ENCODE data around the gene CEBPE. TPM values are rescaled to one million over a fixed set of nuclear protein-coding genes. Genes with fewer than 3 reads are reported as not detected.
"Not testable (repeated sequence)": the region's sequence is repeated elsewhere in the genome, so short reads cannot be mapped to it uniquely, and the experiment has no call there.

CEBPE gene
- polyA plus RNA-seq, 1 donor = 0.11 TPM

DNA sequence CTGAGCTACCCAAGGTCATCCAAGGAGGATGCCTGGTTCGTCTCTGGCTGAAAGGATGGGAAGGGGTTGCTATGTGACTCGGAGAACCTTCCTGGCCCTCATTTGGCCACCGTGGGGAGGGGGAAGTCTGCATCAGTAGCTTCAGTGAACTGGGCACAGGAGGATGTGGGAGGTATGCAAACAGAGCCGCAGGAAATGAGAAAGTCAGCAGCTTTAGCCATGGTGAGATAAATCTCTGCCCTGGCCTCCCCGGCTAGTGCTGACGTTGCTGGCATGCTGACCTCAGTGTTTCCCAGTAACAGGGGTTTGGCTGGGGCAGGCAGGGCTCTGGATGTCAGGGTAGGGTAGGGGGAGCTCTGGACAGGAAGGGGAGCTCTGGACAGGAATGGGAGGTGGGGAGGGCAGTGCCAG lies 2.3 kb upstream of the CEBPE start:
- no peak for DNase-seq (ENCODE audit: low read depth)

DNA sequence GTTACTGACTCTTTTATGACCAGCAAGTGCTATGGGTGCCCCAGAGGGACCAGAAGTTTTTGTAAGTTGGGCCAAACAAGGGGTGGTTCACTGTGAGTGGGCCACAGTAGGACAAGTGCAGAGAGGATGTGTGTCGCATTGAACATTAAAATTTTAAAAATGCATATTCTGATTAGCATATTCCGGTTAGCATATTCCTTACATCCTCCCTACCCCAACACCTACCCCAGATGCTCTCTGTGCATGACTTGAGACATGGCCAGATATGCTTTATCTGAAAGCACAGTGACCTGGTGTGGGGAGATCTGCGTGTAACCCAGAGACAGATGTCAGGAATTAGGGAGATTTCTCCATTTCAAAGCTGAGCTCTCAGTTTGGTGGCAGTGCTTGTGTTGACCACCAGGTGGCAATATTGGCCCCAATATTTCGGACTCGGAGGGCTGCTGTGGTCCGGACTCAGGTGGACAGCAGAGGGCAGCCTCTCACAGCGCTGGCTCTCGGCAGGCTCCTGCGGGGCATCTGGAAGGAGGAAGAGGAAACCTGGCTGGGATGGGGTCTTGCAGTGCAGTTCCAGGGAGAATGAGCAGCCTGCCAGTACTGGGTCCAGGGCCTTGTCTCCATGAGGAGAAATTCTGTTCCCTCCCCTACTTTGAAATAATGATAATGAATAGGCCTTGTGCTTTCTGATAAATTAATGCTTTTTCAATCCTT lies 1.6 kb upstream of the CEBPE start:
- DNase-seq (ENCODE audit: low read depth) = peak; percentile 77

DNA sequence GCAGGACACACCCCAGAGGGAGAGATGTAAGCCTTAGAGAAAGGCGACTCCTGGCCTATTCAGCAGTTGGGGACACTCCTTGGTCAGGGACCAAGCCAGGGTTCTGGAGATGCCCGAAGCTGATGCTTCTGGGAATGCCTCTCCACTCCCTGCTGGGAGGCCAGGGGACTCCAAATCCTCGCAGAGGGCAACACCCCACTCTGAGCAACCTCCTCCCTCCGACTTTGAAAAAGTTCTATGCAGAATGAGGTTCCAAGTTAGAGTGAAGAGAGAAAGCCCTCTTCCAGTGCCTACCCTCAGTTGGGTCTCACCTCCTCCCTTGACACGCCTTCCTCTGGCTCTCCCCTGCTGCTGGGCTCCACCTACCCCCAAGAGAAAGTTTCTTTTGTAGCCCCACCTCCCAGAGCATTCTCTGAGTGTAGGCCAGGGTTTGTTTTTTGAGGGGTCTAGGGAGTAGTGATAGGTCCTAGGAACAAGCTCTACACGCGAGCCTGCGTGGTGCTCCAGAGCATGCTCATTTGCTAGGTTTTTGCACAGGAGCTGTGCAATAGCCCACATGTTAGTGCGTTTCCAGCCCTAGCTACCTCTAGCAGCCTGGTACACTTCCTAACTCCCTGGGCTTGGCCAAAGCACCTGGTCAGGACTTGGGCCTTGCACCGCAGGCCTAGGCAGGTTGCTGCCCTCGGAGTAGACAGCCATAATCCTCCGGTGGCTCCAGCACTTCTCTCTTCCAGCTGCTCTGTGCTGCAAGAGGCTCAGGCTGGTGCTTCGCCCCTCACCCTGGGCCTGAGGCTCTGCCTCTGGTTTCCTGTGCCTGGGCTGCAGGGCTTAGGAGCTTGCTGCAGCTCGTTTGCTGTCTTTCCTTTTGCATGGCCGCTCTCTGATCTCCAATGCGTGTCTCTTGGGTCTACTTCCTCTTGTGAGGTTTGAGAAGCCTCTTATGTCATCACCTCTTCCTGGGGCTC lies 590 bp upstream of the CEBPE start:
- no peak for DNase-seq (ENCODE audit: low read depth)

DNA sequence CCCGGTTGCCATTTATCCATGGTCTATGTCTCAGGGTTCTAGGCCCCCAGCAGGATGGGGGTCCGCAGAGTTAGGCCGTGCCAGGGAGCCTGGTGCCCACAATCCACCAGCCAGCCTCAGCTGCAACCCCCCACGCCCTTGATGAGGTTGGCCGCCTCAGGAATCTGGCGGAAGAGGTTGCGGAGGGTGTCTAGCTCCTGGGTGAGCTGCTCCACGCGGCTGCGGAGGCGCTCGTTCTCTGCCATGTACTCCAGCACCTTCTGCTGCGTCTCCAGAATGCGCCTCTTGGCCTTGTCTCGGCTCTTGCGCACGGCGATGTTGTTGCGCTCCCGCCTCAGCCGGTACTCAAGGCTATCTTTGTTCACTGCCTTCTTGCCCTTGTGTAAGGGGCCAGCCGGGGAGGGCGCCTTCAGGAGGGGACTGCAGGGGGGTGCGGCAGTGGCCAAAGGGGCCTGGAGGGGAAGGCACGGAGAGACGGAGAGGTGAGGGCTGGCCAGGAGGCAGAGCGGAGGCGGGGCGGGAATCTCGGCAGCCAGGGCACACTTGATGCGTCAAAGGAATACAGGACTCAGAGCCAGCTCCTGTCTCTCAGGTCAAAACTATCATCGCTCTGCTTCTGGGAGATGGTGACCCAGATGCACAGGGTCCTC lies 1.6 kb downstream of the CEBPE start:
- no peak for DNase-seq (ENCODE audit: low read depth)

DNA sequence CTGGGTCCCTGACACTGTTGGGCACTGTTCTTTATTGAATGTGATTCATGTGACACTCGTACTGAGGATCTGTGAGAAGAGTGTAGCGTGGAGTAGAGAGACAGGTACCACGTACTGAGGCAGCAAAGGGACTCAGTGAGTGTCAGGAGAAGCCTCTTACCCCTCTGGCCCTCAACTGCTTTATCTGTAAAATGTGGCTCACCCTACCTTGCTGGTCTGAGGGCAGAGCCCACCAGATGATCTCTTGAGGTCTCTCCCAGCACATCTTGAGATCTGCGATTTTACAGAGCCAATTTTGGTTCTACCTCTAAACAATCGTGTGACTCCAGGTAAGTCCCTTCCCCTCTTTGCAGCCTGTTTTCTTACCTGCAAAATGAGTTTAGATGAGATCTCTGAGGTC lies 3.1 kb downstream of the CEBPE start:
- DNase-seq (ENCODE audit: low read depth) = no peak

DNA sequence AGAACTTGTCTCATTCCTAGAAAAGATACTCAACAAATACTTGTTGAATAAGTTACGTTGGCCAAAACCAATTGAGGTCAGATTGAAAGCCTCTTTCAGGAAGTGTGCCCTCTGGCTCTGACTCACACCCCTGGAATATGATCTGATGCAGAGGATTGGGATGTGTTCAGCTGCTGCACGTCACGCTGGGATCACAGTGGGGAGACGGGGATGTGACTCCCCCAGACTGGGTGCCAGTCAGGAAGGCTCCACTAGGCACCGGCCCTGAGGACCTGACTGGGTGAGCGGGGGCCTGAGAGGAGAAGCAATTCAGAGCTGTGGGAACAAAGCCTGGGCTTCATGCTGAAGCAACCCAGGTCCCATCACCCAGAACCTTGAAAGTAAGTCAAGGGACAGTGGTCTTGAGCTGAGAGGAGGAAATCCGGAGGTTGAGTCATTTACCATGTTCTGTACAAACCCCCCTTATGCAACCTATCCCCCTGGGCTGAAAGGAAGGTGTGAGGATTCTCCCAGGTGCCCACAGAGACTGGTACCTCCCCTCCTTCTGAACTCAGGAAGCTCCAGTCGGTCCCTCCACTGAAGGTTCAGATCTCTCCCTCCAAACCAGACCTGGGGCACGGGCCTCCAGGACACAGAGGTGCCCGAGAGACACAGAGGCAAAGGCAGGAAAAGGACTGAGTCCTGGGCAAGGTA lies 3.9 kb downstream of the CEBPE start:
- DNase-seq (ENCODE audit: low read depth) = no peak

DNA sequence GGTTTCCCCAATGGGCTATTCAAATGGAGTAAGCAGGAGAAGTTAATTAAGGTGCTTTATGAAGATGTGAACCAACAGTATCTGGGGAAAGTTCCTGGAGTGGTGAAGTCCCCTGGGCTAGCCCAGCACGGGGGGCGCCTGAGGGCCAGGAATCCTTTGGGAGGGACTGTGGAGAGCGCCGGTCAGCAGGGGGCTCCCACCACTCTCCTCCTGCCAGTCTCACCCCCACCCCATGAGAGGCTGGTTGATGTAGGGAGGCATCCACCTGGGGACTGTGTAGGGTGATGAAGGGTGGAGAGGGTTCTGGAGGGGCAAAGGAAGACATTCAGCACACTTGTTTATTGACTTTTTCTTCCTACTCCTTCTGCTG lies 4.4 kb downstream of the CEBPE start:
- no peak for DNase-seq (ENCODE audit: low read depth)

DNA sequence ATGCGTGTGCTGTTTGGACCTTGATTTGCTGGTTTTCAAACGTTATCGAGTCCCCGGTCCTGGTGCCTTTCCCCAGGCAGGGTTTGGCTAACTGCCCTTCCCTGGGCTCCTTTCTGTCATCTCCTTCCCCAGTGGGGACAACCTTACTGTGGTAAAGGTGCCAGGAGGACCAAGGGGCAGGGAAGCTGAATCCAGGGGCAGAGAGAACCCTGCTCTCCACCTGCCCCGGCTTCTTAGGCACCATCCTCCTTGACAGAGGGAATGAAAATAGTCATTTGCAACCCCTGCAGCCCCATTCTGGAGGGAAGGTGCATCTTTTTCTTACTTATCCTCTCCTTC lies 5.0 kb downstream of the CEBPE start:
- DNase-seq (ENCODE audit: low read depth) = no peak

DNA sequence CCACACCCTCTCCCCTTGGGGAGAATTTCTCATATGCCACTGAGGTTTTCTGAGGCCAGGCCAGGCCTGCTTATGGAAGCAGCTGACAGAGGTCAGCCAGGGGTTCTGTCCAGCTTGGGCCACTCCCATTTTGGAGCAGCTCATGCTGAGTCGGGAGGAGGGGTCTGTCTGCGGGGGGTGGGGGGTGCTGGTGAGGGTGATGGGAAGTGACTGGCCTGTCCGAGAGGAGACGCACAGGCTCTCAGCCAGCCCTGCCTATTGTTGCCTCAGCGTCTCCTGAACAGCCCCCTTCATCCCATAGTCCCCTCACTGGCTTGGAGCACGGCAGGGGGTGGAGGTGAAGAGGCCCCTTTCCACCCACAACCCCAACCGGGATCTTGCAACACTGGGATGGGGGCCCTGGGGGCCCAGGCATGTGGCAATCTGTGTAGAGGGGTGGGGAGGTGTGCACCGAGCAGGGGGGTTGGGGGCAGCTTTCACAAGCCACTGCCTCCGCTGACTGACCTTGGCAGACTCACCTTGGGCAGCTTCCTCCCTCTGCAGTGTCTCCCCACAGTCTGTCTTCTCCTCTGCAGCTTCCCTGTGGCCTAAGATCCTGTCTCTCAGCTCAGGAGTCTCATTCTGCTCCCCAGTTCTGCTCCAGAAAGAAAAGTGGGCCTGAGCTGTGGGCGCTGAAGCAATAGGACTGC lies 5.5 kb downstream of the CEBPE start:
- no peak for DNase-seq (ENCODE audit: low read depth)

DNA sequence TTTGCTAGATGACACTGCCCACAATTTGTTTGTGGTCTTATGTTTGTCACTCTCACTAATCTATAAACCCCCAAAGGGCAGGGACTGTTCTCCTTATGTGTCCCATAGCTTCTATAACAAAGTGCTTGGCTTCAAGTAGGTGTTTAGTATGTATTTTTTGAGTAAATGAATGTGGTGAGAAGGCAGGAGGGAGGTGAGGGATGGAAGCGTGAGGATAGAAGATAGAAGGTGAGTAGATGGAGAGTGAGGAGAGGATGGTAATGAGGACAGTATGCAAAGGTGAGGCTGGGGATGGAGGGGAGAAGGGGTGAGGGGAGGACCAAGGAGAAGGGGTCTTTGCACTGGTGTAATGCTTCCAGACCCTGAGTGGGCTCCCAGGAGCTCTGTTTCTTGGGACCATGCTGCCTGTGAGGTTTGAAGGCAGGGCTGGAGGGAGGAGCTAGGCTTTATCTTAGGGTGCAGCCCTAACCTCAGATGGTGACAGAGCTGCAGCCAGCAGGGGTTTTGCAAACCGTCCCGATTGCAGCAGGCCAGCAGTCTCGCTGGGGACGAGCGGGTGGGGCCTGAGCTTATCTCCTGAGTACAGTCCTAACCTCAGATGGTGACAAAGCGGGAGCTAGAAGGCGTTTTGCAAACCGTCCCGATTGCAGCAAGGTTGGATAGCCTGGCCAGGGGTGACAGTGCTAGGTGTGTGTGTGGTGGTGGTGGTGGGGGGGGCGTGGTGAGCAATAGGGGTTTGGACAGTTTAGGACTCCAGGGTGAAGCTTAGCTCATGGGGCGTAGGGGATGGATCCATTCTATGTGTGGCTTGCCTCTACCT lies 6.5 kb downstream of the CEBPE start:
- no peak for DNase-seq (ENCODE audit: low read depth)

DNA sequence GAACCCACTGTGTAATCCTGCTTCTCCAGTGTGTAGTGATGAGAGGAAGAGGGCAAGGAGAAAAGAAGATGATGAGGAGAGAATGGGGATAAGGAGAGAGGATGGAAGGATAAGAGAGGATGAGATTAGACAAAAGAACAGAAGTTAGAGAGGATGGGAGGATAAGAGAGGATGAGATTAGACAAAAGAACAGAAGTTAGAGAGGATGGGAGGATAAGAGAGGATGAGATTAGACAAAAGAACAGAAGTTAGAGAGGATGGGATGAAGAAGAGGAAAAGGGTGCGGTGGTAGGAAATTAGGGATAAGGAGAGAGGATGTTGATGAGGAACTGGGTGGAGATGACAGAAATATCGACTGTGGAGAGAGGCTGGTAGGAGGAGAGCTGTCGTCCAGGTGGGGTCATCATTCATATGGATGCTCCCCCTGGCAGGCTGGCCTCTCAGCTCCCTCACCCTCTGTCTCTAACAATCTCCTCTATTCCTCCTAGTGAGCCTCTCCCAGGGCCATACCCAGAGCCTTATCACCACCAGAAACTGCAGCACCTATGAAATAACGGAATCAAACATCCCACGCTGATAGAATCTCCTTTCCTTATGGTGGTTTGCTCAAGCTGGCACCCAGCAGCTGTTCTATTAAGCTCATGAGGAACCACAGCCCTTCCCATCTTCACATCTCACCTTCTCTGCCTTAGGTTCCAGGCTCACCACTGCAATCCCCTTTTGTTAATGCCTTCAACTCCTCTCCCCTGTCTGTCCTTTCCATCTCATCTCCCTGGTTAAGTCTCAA lies 8.3 kb downstream of the CEBPE start:
- DNase-seq (ENCODE audit: low read depth) = no peak

DNA sequence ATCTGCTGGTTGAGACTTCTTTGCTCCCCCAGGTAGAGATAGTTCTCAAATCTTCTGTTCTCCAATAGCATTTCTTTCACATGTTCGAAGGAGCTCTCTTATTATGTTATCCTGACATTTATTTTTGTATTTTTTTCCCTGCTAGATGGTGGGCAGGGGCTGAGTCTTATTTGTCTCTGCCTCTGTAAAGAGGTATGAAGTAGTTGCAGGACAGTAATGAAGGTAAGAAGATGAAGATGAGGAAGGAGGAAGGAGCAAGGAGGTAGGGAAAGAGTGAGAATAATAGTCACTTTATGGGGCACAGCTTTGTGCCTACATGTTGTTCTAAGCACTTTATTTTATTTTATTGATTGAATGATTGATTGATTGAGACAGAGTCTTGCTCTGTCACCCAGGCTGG lies 9.3 kb downstream of the CEBPE start:
- no peak for DNase-seq (ENCODE audit: low read depth)

DNA sequence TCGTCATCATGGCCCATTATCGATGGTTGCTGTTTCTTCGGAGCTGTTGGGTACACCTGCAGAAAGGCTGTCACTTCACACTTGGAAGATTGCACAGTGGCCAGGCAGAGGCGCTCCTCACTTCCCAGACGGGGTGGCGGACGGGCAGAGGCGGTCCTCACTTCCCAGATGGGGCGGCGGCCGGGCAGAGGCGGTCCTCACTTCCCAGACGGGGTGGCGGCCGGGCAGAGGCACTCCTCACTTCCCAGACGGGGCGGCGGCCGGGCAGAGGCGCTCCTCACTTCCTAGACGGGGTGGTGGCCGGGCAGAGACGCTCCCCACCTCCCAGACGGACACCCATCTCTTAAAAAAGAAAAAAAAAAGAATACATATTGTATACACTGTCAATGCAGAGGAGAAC lies 10.9 kb downstream of the CEBPE start:
- DNase-seq (ENCODE audit: low read depth) = not testable (repeated sequence)

DNA sequence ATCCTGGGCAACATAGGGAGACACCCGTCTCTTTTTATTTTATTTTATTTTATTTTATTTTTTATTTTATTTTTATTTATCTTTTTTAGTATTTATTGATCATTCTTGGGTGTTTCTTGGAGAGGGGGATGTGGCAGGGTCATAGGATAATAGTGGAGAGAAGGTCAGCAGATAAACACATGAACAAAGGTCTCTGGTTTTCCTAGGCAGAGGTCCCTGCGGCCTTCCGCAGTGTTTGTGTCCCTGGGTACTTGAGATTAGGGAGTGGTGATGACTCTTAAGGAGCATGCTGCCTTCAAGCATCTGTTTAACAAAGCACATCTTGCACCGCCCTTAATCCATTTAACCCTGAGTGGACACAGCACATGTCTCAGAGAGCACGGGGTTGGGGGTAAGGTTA lies 11.4 kb downstream of the CEBPE start:
- not testable (repeated sequence) for DNase-seq (ENCODE audit: low read depth)

DNA sequence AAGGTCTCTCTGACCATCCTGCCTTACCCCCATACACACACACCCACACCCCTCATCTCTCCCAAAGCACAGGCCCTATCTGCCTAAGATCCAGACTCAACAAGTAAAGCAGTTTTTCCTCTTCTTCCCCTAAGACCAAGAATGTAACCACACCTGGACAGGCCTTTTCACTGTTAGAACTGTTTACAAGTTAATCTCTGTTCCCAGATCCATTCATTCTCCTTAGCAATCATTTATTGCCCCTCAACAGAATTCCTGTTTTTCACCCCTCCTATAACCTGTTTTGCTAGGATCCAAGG lies 12.4 kb downstream of the CEBPE start:
- no peak for DNase-seq (ENCODE audit: low read depth)

DNA sequence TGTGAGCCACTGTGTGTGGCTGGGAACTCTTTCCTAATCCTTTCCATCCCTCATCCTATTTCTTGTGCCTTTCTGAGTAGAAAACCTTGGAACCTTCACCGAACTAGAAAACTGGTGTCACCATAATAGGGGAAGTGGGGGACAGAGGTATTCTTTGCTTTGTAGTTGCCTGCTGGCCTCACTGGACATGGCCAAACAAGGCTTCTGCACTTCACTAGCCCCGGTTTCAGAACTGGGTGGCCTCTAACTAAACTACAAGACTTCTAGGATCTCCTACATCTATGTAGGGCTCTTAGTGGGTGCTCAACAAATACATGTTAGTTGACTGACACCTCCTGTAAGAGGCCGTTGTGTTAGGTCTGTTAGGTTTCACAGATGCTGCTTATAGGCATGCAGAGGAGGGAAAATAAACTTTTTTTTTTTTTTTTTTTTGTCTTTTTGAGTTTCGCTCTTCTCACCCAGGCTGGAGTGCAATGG lies 13.7 kb downstream of the CEBPE start:
- DNase-seq (ENCODE audit: low read depth) = no peak

DNA sequence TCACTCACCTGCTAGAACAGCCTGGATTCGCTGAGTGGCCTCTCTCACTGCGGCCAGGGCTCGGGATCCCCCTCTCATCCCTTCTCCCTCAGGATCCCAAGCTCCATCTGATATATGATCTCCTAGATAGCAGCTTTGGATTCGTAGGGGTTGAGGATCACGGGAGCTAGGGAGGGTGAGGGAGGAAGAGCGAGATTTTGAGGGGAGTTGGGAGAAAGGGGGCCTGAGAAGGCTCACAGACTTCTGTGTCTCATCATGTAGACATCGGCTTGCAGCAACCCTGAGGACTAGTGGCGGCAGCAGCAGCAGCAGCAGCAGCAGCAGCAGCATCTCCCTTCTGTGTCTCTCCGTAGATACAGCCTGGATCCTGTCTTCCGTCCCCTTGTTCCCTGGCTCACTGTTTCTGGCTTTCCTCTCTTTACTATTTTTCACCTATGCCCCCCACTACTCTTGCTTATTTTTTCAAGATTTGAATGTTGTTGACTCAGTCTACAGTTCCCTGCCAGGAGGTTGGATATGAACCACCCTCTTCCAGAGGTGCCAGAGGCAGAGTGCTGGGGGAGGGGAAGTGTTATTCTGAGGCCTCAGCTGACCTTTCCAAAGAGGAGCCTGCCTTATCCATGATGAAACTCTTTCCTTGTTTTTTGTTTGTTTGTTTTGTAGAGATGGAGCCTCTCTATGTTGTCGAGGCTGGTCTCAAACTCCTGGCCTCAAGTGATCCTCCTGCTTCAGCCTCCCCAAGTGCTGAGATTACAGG lies 14.3 kb downstream of the CEBPE start, which contains the start of gene CIROP:
Gene CIROP, minus strand, starts transcription at position 399 of the 757 bp plus-strand sequence. Its CDS starts 69 bp downstream, at position 330.
- DNase-seq (ENCODE audit: low read depth) = no peak

DNA sequence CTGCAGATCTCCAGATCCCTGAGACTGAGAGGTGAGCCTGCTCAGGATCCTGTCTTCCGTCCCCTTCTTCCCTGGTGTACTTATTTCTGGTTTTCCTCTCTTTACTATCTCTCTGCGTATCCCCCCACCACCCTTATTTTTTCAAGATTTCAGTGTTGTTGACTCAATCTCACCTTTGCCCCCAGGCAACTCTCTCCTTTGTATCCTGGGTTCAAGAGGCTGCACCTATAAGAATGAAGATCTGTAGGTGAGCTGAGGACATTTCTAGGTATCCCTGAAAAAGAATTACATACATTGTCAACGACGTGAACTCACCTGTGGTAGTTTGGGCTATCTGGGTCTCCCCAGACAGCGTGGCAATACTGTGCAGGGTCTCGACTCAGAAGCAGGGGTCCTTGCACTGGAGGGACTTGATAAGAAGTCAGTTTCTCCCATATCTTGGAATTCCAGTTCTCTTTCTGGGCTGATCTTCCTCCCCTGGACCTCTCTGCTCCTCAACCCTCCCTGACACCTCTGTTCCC lies 14.9 kb downstream of the CEBPE start:
- DNase-seq (ENCODE audit: low read depth) = no peak

DNA sequence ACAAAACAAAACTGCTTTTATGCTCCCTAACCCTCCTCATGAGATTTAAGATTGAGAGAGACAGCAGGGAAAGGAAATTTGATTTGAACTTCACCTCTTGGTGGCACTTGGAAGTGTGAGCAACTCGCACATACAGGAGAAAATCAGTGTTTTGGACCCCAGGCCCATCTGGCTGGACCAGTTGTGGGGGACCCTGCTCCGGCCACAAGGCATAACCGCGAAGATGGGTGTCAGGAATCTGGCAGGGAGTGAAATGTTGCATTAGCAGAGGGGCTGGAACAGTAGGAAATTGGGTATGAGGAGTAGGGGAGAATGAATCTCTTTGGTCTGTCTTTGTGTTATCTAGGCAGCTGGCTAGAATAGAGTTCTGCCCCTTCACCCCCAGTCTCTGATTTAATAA lies 15.5 kb downstream of the CEBPE start:
- no peak for DNase-seq (ENCODE audit: low read depth)
